Vagina (tissue), 2 donors: ENCODE data around the gene CCNF. TPM values are rescaled to one million over a fixed set of nuclear protein-coding genes. Genes with fewer than 3 reads are reported as not detected.
"Not testable (repeated sequence)": the region's sequence is repeated elsewhere in the genome, so short reads cannot be mapped to it uniquely, and the experiment has no call there.

Source experiments
- DNase-seq, 2 donors: peaks; one replicate each; pipeline ENCODE4 v3.0.0-alpha.2; 2017; ENCODE audit errors: extremely low spot score in 2 of 2
- H3K27ac ChIP-seq: fragments of 200-600 bp; sonication (generic); one replicate; pipeline ENCODE4 v1.5.1; 2019
- H3K27me3 ChIP-seq: fragments of 200-600 bp; sonication (generic); one replicate; pipeline ENCODE4 v1.5.1; 2019
- H3K36me3 ChIP-seq, 2 donors: fragments of 200-600 bp; sonication (generic); one replicate each; pipeline ENCODE4 v1.5.1; 2017 to 2019
- H3K4me1 ChIP-seq: fragments of 200-600 bp; sonication (generic); one replicate; pipeline ENCODE4 v1.5.1; 2019
- H3K4me3 ChIP-seq, 2 donors: fragments of 200-600 bp; sonication (generic); 1 replicate in 1 of 2; 2 replicates in 1 of 2; pipeline ENCODE4 v1.5.1; 2016 to 2019
- H3K9me3 ChIP-seq: fragments of 200-600 bp; sonication (generic); one replicate; pipeline ENCODE4 v1.5.1; 2019
- POLR2A ChIP-seq, 2 donors: fragments of 450-650 bp; IDR thresholded peaks; one replicate each; pipeline ENCODE4 v1.6.1; 2017; ENCODE audit warnings: antibody characterized with exemption in 2 of 2, mild to moderate bottlenecking in 2 of 2, moderate library complexity in 2 of 2
- POLR2AphosphoS5 ChIP-seq, 2 donors: sonication (generic); formaldehyde crosslinking; IDR thresholded peaks; one replicate each; pipeline ENCODE4 v1.9.0; 2017; ENCODE audit warnings: antibody characterized with exemption in 2 of 2, mild to moderate bottlenecking in 2 of 2, low read depth in 1 of 2; ENCODE audit not compliant: insufficient read depth in 1 of 2
- intact Hi-C: fragments of 100-400 bp; cut with DNase I; formaldehyde crosslinking; loops from one replicate; pipeline ENCODE4 v1.15.1; 2023
- total RNA-seq: library from RNA; depleted of rRNA; stranded (reverse); fragments of >200 nt; gene quantifications from one replicate; pipeline ENCODE4 v1.2.3, GENCODE V29; 2016
- TF ChIP-seq, protein P1 (sequence below), 3 experiments: fragments of 450-650 bp in 2 of 3; fragments of 200-600 bp in 1 of 3; sonication (generic) in 1 of 3; IDR thresholded peaks; one replicate each; pipeline ENCODE4 v1.5.1; 2017 to 2019; ENCODE audit warnings: antibody characterized with exemption in 3 of 3, mild to moderate bottlenecking in 2 of 3, moderate library complexity in 2 of 3

Gene CCNF
- total RNA-seq, 1 donor from 2014 or later = 2.5 TPM

DNA sequence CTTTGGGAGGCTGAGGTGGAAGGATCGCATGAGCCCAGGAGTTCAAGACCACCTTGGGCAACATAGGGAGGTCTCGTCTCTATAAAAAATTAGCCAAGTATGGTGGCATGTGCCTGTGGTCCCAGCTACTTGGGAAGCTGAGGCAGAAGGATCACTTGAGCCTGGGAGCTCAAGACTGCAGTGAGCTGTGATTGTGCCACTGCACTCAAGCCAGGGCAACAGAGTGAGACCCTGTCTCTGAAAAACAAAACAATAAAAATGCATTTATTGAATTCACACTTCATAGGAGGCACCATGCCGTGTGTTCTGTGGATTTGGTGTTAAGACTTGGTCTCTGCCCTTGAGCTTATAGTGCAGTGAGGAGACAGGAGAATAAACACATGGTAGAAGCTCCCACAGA is 48.1 kb downstream of the CCNF start:
- intact Hi-C loops = no loop called here
- Histone ChIP-seq H3K27me3 (peaks cover 4% of the 10 kb centered on the region), H3K4me3 (no peak overlapping the region), H3K36me3 (no peaks in the 10 kb centered on the region), H3K27ac (no peak overlapping the region), H3K9me3 (no peaks in the 10 kb centered on the region), H3K4me1 (peaks cover 34% of the 10 kb centered on the region)
- TF ChIP-seq, protein P1, sequence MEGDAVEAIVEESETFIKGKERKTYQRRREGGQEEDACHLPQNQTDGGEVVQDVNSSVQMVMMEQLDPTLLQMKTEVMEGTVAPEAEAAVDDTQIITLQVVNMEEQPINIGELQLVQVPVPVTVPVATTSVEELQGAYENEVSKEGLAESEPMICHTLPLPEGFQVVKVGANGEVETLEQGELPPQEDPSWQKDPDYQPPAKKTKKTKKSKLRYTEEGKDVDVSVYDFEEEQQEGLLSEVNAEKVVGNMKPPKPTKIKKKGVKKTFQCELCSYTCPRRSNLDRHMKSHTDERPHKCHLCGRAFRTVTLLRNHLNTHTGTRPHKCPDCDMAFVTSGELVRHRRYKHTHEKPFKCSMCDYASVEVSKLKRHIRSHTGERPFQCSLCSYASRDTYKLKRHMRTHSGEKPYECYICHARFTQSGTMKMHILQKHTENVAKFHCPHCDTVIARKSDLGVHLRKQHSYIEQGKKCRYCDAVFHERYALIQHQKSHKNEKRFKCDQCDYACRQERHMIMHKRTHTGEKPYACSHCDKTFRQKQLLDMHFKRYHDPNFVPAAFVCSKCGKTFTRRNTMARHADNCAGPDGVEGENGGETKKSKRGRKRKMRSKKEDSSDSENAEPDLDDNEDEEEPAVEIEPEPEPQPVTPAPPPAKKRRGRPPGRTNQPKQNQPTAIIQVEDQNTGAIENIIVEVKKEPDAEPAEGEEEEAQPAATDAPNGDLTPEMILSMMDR (IDR thresholded peaks at IDR 0.05) = no peak
- TF ChIP-seq POLR2AphosphoS5 (IDR thresholded peaks at IDR 0.05; ENCODE audit: insufficient read depth in 1 of 2, low read depth in 1 of 2) (no peak), POLR2A (IDR thresholded peaks at IDR 0.05) (no peak)
- no peak for DNase-seq

DNA sequence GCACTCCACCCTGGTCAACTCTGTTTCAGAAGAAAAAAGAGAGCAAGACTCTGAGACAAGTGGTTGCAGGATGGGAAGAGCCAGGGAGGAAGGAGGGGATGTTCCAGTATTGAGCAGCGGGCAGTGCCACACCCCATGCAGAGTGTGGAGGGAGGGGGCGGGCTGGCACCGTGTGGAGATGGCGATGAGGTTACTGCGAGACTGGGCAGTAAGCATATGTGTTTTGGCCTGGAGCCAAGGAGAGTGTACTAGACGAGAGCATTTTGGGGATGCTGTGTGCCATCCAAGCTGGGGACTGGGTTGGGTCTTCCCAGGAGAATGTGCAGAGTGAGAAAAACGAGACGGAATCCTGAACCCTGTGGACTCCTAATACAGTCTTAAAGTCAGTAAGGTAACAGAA is 49.0 kb downstream of the CCNF start:
- Histone ChIP-seq H3K4me3 (no peak overlapping the region), H3K4me1 (peaks cover 38% of the 10 kb centered on the region), H3K36me3 (no peaks in the 10 kb centered on the region), H3K27me3 (no peaks in the 10 kb centered on the region), H3K27ac (no peak overlapping the region), H3K9me3 (no peaks in the 10 kb centered on the region)
- intact Hi-C loops = no loop called here
- no peak for TF ChIP-seq POLR2AphosphoS5 (IDR thresholded peaks at IDR 0.05; ENCODE audit: insufficient read depth in 1 of 2, low read depth in 1 of 2)
- no peak for TF ChIP-seq POLR2A (IDR thresholded peaks at IDR 0.05)
- TF ChIP-seq, protein P1 (IDR thresholded peaks at IDR 0.05) = no peak
- no peak for DNase-seq

DNA sequence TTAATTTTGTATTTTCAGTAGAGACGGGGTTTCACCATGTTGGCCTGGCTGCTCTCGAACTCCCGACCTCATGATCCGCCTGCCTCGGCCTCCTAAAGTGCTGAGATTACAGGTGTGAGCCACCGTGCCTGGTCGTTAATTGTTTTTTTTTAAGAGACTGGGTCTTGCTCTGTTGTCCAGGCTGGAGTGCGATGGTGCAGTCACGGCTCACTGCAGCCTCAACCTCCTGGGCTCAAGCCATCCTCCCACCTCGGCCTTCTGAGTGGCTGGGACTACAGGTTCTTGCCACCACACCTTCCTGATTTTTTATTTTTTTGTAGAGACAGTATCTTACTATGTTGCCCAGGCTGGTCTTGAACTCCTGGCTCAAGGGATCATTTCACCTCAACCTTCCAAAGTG is 50.7 kb downstream of the CCNF start:
- H3K9me3 ChIP-seq, H3K4me3 ChIP-seq, intact Hi-C loops, H3K27me3 ChIP-seq, H3K27ac ChIP-seq, H3K36me3 ChIP-seq, DNase-seq: not testable (repeated sequence)
- H3K4me1 ChIP-seq = peaks cover 37% of the 10 kb centered on the region

DNA sequence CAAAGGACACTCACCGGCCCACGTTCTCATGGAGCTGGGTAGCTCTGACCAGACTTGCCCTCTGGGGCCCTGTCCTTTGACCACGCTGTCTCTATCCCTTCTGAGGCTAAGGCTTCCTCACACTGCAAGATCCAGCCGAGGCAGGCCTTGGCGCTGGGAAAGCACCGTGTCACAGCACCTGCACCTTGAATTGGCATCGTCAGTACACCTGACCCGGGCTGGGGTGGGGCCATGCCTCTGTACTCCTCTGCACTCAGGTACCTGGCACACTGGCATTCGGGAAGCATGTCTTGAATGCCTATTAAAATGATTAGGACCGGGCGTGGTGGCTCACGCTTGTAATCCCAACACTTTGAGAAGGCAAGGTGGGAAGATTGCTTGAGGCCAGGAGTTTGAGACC is 51.7 kb downstream of the CCNF start:
- Histone ChIP-seq H3K4me3 (no peak overlapping the region), H3K27ac (no peak overlapping the region), H3K9me3 (no peaks in the 10 kb centered on the region), H3K4me1 (peaks cover 31% of the 10 kb centered on the region), H3K27me3 (no peaks in the 10 kb centered on the region), H3K36me3 (no peaks in the 10 kb centered on the region)
- intact Hi-C loops = no loop called here
- no peak for DNase-seq
- TF ChIP-seq POLR2A (IDR thresholded peaks at IDR 0.05) (no peak), POLR2AphosphoS5 (IDR thresholded peaks at IDR 0.05; ENCODE audit: insufficient read depth in 1 of 2, low read depth in 1 of 2) (no peak)
- TF ChIP-seq, protein P1 (IDR thresholded peaks at IDR 0.05) = no peak

DNA sequence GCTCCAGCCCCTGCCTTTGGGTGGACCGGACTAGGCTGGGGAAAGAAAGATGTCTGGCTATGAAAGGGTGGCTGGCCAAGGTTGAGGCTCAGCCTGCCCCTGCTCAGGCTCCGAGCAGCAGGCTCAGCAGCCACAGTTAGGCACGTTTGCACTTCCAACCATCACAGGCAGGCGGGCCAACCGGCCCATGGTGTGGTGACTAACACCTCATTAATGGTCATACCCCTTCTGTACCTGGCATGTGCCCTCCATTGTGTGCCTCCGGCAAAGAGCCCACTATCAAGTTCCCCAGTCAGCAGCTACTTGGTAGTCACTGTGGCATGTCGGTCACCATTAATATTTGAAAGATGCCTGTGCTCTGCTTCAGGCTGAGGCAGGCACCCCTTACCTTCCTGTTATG is 52.4 kb downstream of the CCNF start:
- no peak for DNase-seq
- intact Hi-C loops = no loop called here
- H3K9me3 ChIP-seq = no peaks in the 10 kb centered on the region
- H3K27me3 ChIP-seq = no peaks in the 10 kb centered on the region
- no peak overlapping the region for H3K4me3 ChIP-seq
- peaks cover 27% of the 10 kb centered on the region for H3K4me1 ChIP-seq
- H3K27ac ChIP-seq = no peak overlapping the region
- TF ChIP-seq POLR2AphosphoS5 (IDR thresholded peaks at IDR 0.05; ENCODE audit: insufficient read depth in 1 of 2, low read depth in 1 of 2) = no peak
- no peak for TF ChIP-seq POLR2A (IDR thresholded peaks at IDR 0.05)
- TF ChIP-seq, protein P1 (IDR thresholded peaks at IDR 0.05) = no peak
- H3K36me3 ChIP-seq = no peaks in the 10 kb centered on the region

DNA sequence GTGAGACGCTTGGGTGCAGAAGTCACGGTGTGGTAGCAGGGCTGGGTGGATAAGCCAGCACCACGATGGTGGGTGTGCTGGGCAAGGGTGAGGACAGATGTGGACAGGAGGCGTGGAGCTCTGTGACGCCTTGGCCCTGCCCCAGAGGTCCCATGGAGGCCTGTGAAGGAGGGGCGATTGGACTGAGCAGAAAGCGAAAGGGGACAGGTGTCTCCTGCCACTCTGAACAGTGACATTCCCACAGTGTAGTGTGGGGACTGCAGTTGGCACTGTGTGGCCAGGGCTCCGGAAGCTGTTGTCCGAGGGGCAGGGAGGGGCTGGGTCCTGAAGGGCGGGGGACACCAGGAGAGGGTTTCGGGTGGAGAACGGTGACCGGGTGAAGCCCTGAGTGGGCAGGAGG is 53.0 kb downstream of the CCNF start:
- no peak for DNase-seq
- H3K4me3 ChIP-seq = peak overlapping the region in 1 of 2 donors; percentile 37
- intact Hi-C loops = no loop called here
- no peaks in the 10 kb centered on the region for H3K36me3 ChIP-seq
- H3K27me3 ChIP-seq = no peaks in the 10 kb centered on the region
- H3K27ac ChIP-seq = peak overlapping the region; percentile 53
- peaks cover 31% of the 10 kb centered on the region for H3K4me1 ChIP-seq
- TF ChIP-seq, protein P1 (IDR thresholded peaks at IDR 0.05) = no peak
- no peak for TF ChIP-seq POLR2A (IDR thresholded peaks at IDR 0.05)
- TF ChIP-seq POLR2AphosphoS5 (IDR thresholded peaks at IDR 0.05; ENCODE audit: insufficient read depth in 1 of 2, low read depth in 1 of 2) = no peak
- H3K9me3 ChIP-seq = no peaks in the 10 kb centered on the region
